SU-DHL-6 (cell line): ENCODE measurements around the gene CPLANE2.

Experiments
- H2AFZ ChIP-seq: fragments of 200-600 bp; sonication (generic); 2 replicates; pipeline ENCODE4 v1.6.1; 2014; ENCODE audit warnings: low read depth, mild to moderate bottlenecking, moderate library complexity, mixed read lengths, antibody characterized with exemption, low read length; ENCODE audit not compliant: severe bottlenecking
- H3F3A ChIP-seq: fragments of 200-600 bp; shearing (Covaris generic); 2 replicates; pipeline ENCODE4 v1.6.0; 2016; ENCODE audit warnings: antibody characterized with exemption, mild to moderate bottlenecking; ENCODE audit not compliant: insufficient read depth
- H3K27ac ChIP-seq: fragments of 200-600 bp; sonication (generic); 2 replicates; pipeline ENCODE4 v1.5.1; 2016; ENCODE audit warnings: low read depth, mild to moderate bottlenecking, low read length, moderate library complexity, mixed read lengths
- H3K27me3 ChIP-seq: fragments of 200-600 bp; sonication (generic), shearing (Covaris generic); 2 replicates; pipeline ENCODE4 v1.6.0; 2014; ENCODE audit warnings: mild to moderate bottlenecking, low read length
- H3K36me3 ChIP-seq: fragments of 200-600 bp; sonication (generic); 2 replicates; pipeline ENCODE4 v1.6.1; 2014; ENCODE audit warnings: mild to moderate bottlenecking, low read length, mixed read lengths
- H3K4me2 ChIP-seq: fragments of 300-600, 200-600 bp; shearing (Covaris generic), sonication (generic); 2 replicates; pipeline ENCODE4 v1.6.0; 2014; ENCODE audit warnings: low read length, low read depth, mild to moderate bottlenecking; ENCODE audit not compliant: poor library complexity, severe bottlenecking
- H3K4me3 ChIP-seq: fragments of 200-600 bp; sonication (generic); 2 replicates; pipeline ENCODE4 v1.5.1; 2014; ENCODE audit warnings: antibody characterized with exemption, low read length, mild to moderate bottlenecking, mixed read lengths; ENCODE audit not compliant: insufficient read depth, poor library complexity, severe bottlenecking
- H3K79me2 ChIP-seq: fragments of 200-600 bp; sonication (generic); 2 replicates; pipeline ENCODE4 v1.6.1; 2014; ENCODE audit warnings: mild to moderate bottlenecking, low read length, moderate library complexity; ENCODE audit not compliant: insufficient read depth
- H3K9ac ChIP-seq: fragments of 200-600 bp; sonication (generic); 2 replicates; pipeline ENCODE4 v1.7.0; 2014; ENCODE audit warnings: mild to moderate bottlenecking, low read length
- H3K9me2 ChIP-seq: fragments of 200-600 bp; sonication (generic); replicated peaks from 2 replicates; pipeline ENCODE4 v1.6.1; 2014; ENCODE audit warnings: low read length; ENCODE audit not compliant: insufficient read depth
- H3K9me3 ChIP-seq: fragments of 200-600 bp; sonication (generic); 2 replicates; pipeline ENCODE4 v1.6.1; 2014; ENCODE audit warnings: low read length, mixed read lengths; ENCODE audit not compliant: insufficient read depth
- H4K20me1 ChIP-seq: fragments of 200-600 bp; sonication (generic); 2 replicates; pipeline ENCODE4 v1.6.1; 2014; ENCODE audit warnings: low read depth, mild to moderate bottlenecking, antibody characterized with exemption, low read length, moderate library complexity, mixed read lengths
- CTCF ChIP-seq: fragments of 200-600 bp; sonication (generic); IDR thresholded peaks from one replicate; pipeline ENCODE4 v1.5.1; 2017; ENCODE audit warnings: antibody characterized with exemption, mild to moderate bottlenecking, low read length, moderate library complexity; ENCODE audit not compliant: insufficient read depth, poor library complexity, severe bottlenecking
- EZH2phosphoT487 ChIP-seq: fragments of 200-600 bp; sonication (generic), shearing (Covaris generic); conservative IDR thresholded peaks from 2 replicates; pipeline ENCODE4 v1.6.1; 2018; ENCODE audit warnings: mild to moderate bottlenecking, antibody characterized with exemption, low read length, moderate library complexity, mixed read lengths

CPLANE2 gene

GRCh38 chr1:16249596-16250241, 12.7 kb upstream of the CPLANE2 start:
- Histone ChIP-seq H3K9me3 (no peaks in the 10 kb centered on the region), H3K9ac (no peak overlapping the region), H2AFZ (no peak overlapping the region), H3F3A (peaks cover 8% of the 10 kb centered on the region; the same call in 1 of the 2 replicates), H3K27me3 (no peaks in the 10 kb centered on the region), H3K79me2 (no peaks in the 10 kb centered on the region), H3K4me2 (peak overlapping the region; percentile 20), H3K36me3 (no peaks in the 10 kb centered on the region), H4K20me1 (no peaks in the 10 kb centered on the region), H3K9me2 (no peaks in the 10 kb centered on the region), H3K4me3 (no peak overlapping the region), H3K27ac (peak overlapping the region; percentile 60)
- TF ChIP-seq CTCF = no peak
- no peak for TF ChIP-seq EZH2phosphoT487

GRCh38 chr1:16248603-16249516, 11.9 kb upstream of the CPLANE2 start:
- H3K27ac ChIP-seq = peak overlapping the region; percentile 60
- no peak for TF ChIP-seq CTCF
- TF ChIP-seq EZH2phosphoT487 = no peak
- no peak overlapping the region for H2AFZ ChIP-seq
- no peaks in the 10 kb centered on the region for H3K9me2 ChIP-seq
- H3K27me3 ChIP-seq = no peaks in the 10 kb centered on the region
- H3K9ac ChIP-seq = no peak overlapping the region
- H3K79me2 ChIP-seq = no peaks in the 10 kb centered on the region
- H3K4me3 ChIP-seq = no peak overlapping the region
- no peaks in the 10 kb centered on the region for H3K9me3 ChIP-seq
- peaks cover 8% of the 10 kb centered on the region; the same call in 1 of the 2 replicates for H3F3A ChIP-seq
- peak overlapping the region; percentile 20 for H3K4me2 ChIP-seq
- no peaks in the 10 kb centered on the region for H4K20me1 ChIP-seq
- H3K36me3 ChIP-seq = no peaks in the 10 kb centered on the region

GRCh38 chr1:16248007-16248436, 11.0 kb upstream of the CPLANE2 start:
- Histone ChIP-seq H3K9ac (no peak overlapping the region), H3K36me3 (no peaks in the 10 kb centered on the region), H3K79me2 (no peaks in the 10 kb centered on the region), H3K9me2 (no peaks in the 10 kb centered on the region), H3K4me2 (no peak overlapping the region), H4K20me1 (no peaks in the 10 kb centered on the region), H3K27ac (0 out of 2 replicates have a peak overlapping the region, but pooled peaks have one; percentile 60), H2AFZ (no peak overlapping the region), H3K4me3 (no peak overlapping the region), H3K9me3 (no peaks in the 10 kb centered on the region), H3F3A (peaks cover 8% of the 10 kb centered on the region; the same call in 1 of the 2 replicates), H3K27me3 (no peaks in the 10 kb centered on the region)
- TF ChIP-seq CTCF (no peak), EZH2phosphoT487 (no peak)
